Cardiac fibroblast (primary cell): Measurements from ENCODE around the gene THSD7A.

Experiments
- DNase-seq, 2 donors: peaks; one replicate each; pipeline versions ENCODE4 v3.0.0 to v3.0.0-alpha.2; 2010; ENCODE audit warnings: low read depth in 2 of 2
- H3K4me3 ChIP-seq, 2 donors: replicated peaks in 1 of 2; 1 replicate in 1 of 2; 2 replicates in 1 of 2; pipeline ENCODE4 v1.5.1; 2011; ENCODE audit warnings: low read depth in 2 of 2, low read length in 2 of 2, mild to moderate bottlenecking in 2 of 2, moderate library complexity in 1 of 2
- TF ChIP-seq, protein P1 (sequence below): IDR thresholded peaks from one replicate; pipeline ENCODE4 v1.5.1; 2011; ENCODE audit warnings: low read depth, mild to moderate bottlenecking, low read length, inconsistent platforms

Gene THSD7A

DNA sequence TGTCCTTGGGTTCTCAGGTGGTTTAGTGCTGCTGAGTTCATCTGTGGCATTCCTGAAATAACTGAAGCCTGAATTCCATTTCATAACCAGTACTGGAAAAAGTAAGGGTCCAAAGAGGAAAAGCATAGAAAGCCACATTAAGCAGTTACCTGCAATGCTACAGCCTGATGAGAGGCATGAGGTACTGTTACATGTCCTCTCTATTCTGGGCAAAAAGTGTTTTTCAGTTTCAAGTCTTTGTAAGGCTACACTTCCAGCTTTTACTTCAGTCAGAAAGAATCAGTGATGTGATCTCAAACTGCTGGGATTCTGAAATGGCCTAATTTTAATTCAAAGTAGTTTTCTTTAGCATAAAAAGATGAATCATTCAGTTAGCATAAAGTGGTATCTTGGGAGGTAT, 488.9 kb downstream of the THSD7A start:
- no peak for DNase-seq
- TF ChIP-seq, protein P1, sequence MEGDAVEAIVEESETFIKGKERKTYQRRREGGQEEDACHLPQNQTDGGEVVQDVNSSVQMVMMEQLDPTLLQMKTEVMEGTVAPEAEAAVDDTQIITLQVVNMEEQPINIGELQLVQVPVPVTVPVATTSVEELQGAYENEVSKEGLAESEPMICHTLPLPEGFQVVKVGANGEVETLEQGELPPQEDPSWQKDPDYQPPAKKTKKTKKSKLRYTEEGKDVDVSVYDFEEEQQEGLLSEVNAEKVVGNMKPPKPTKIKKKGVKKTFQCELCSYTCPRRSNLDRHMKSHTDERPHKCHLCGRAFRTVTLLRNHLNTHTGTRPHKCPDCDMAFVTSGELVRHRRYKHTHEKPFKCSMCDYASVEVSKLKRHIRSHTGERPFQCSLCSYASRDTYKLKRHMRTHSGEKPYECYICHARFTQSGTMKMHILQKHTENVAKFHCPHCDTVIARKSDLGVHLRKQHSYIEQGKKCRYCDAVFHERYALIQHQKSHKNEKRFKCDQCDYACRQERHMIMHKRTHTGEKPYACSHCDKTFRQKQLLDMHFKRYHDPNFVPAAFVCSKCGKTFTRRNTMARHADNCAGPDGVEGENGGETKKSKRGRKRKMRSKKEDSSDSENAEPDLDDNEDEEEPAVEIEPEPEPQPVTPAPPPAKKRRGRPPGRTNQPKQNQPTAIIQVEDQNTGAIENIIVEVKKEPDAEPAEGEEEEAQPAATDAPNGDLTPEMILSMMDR: no peak
- H3K4me3 ChIP-seq: no peak overlapping the region

DNA sequence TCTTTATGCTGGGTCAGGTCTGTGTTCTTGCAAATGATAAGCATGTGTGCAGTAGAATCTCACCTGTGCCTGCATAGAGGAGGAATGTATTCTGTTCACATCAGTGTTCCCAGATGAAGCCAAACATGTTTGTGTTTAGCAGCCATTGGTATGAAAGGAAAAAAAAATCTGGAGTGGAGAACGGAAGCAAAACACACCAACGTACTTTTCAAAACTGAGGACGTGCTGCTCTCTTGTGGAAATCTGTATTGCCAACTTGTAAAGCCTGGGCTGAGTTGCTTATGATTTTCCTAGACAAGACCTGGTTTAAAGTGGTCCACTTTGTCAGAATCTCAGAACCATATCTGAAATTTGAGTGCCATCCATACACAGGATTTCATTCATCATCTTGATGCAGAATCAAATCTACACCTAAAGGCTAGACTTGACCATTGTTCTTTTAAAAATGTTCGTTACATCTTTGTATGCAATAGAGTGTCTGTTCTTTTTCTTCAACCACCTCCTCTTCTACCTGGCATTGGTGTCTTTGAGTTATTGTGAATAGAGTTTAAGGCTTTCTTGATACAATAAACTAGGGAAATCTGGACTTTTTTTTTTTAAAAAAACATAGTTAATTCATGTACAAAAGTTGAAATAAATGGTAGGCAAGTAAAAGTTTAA, 490.6 kb downstream of the THSD7A start:
- TF ChIP-seq, protein P1: peak; percentile 12
- peak; percentile 57 to 61 for DNase-seq
- no peak overlapping the region for H3K4me3 ChIP-seq

DNA sequence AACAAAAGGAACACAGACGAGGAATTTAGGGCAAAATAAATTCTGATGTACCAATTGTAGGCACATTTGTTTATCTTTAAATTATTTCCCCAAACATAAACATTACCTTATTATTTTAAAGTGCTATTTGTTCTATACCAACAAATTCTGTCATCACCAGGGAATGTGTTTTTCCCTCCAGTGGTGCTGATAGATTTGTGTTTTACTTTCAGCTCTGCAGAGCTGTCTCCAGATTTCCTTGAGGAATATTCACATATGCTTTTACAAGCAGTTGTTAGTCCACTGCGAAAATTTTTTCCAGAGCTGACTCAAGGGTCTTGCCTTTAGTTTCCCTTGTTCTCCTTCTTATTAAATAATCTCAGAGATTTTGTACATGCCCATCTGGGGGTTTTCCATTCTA, 495.6 kb downstream of the THSD7A start:
- DNase-seq: no peak
- H3K4me3 ChIP-seq: no peak overlapping the region
- TF ChIP-seq, protein P1: no peak

DNA sequence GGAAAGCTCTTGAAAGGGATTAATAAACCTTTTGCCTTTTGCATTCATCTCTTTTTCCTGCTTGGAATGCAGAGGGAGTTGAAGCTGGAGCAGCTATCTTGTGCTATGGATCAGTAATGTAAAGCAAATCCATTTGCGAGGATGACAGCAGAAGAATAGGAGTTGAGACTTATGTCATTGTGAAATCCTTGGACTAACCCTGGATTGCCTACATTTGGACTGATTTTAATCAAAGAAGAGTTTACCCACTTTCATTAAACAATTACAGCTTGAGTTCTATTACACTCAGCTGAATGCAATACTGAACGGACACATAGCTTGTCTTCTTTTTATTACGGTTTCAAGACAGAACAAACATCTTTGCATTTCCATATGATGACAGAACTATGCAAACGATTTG, 496.1 kb downstream of the THSD7A start:
- no peak overlapping the region for H3K4me3 ChIP-seq
- no peak for DNase-seq
- TF ChIP-seq, protein P1: no peak

DNA sequence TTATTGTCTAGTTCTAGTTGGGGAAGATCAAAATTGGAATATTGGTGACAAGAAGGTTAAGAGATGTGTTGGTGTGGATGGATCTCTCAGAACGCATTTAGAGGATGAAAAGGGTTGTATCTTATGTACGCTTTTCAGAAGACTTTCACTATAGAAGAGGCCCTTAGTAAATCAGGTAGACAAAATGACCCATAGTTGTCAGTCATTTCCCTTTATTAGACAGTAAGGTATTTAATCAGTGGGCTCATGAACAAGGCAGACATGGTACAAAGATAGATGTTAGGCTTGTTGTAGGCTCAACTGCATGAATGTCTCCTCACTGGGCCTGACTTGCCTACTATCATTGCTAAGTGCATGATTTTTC, 499.2 kb downstream of the THSD7A start:
- TF ChIP-seq, protein P1: no peak

DNA sequence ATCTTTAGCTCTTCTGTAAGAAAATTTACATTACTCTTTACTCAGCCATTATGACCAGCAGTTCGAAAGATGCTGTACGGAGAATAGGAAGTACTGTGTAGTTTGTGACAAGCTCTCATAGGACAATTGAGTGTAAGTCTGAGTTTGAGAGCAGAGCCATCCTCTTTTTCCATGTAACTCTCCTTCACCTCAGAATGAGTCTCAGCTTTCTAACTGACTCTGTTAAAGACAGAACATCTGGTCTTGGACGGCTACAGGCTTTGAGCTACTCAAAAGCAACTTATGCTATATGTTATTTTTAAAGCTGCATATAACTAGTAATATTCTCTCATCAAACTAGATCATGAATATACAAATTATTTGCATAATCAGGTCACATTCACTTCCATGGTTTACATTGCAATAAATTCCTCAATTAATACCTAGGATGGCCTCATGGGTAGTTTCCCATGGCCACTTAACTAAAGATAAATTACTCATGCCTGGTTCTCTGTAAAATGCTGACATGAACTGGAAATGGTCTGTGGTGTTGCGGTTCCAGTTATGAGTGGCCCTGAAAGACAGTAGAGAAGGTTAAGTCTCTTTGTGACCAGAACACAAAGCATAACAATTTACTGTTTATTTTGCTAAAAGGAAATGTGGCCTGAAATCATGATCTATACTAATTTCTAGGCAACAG, 499.7 kb downstream of the THSD7A start:
- no peak overlapping the region for H3K4me3 ChIP-seq
- DNase-seq: no peak
- TF ChIP-seq, protein P1: no peak

More for the DNA sequence above, 499.2 kb downstream of the THSD7A start:
- H3K4me3 ChIP-seq: no peak overlapping the region
- no peak for DNase-seq
